ENCODE results near the gene AFAP1L1. TPM values are rescaled to one million over a fixed set of nuclear protein-coding genes. Genes with fewer than 3 reads are reported as not detected.

AFAP1L1 gene
- total and polyA plus RNA-seq, 9 of the 15 experiments (the other 6 are each of a cell fraction or from before 2014, with no cell fraction given): 0.01 to 0.12 (median 0.03) TPM; not detected in 4

DNA sequence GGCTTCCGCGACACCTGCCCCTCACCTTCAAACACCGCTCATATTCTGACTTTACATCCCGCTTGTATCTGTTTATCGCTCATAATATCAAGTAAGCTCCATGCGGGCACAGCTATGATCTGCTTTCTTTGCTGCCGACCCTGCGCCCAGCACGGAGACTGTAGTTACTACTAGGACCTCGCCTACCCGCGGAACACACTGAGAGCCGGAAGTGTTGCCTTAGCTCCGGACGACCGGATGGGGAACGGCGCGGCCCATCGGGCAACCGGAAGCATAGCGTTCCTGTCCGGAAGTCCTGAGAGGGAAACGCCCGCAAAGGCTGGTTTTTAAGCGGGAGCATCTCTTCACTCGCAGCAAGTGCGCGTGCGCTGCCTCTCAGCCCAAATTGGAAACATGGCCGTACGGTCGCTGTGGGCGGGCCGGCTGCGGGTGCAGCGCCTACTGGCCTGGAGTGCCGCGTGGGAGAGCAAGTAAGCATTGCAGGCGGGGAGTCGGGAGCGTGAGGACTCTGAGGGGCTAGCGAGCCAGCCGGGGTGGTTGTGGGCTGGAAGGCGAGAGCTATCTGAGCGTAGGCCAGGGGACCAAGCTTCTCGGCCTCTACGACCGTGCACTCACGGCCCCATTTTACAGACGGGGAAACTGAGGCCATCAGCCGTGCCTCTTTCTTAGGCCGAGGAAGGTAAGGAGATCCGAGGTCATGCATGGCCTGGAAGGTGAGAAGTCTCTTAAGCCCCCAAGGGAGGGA is 73.7 kb downstream of the AFAP1L1 start, which contains the start of gene GRPEL2 (continued):
- TF ChIP-seq, protein P1, sequence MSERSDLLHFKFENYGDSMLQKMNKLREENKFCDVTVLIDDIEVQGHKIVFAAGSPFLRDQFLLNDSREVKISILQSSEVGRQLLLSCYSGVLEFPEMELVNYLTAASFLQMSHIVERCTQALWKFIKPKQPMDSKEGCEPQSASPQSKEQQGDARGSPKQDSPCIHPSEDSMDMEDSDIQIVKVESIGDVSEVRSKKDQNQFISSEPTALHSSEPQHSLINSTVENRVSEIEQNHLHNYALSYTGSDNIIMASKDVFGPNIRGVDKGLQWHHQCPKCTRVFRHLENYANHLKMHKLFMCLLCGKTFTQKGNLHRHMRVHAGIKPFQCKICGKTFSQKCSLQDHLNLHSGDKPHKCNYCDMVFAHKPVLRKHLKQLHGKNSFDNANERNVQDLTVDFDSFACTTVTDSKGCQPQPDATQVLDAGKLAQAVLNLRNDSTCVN (CRISPR knock-in tag; IDR thresholded peaks at IDR 0.05): no peak
- TF ChIP-seq HSF4 (CRISPR knock-in tag; IDR thresholded peaks at IDR 0.05; ENCODE audit: borderline replicate concordance) (no peak), ZNF699 (CRISPR knock-in tag; IDR thresholded peaks at IDR 0.05; ENCODE audit: insufficient replicate concordance) (no peak), KHSRP (IDR thresholded peaks at IDR 0.05) (no peak), RBM22 (IDR thresholded peaks at IDR 0.05; ENCODE audit: low read depth, low read length, poor library complexity, severe bottlenecking) (peak; percentile 49), SNRNP70 (optimal IDR thresholded peaks at IDR 0.05; ENCODE audit: low read depth, low read length) (no peak), JUND (IDR thresholded peaks at IDR 0.05; ENCODE audit: borderline replicate concordance, low read depth, low read length) (peak; percentile 61), JUND (tag; IDR thresholded peaks at IDR 0.05; ENCODE audit: borderline replicate concordance, low read depth, low read length) (peak; percentile 13; the same call in 1 of the 3 replicates), TBP (optimal IDR thresholded peaks at IDR 0.05; ENCODE audit: low read depth, low read length) (peak; percentile 92), ZNF175 (CRISPR knock-in tag; IDR thresholded peaks at IDR 0.05; ENCODE audit: low read depth) (no peak), BCL6 (CRISPR knock-in tag; IDR thresholded peaks at IDR 0.05) (no peak), CBFB (CRISPR knock-in tag; IDR thresholded peaks at IDR 0.05) (0 out of 2 replicates have a peak, but pooled peaks have one; percentile 10), SRSF9 (IDR thresholded peaks at IDR 0.05; ENCODE audit: borderline replicate concordance, low read depth, low read length) (no peak), ZNF785 (CRISPR knock-in tag; IDR thresholded peaks at IDR 0.05) (no peak), TAF1 (IDR thresholded peaks at IDR 0.05; ENCODE audit: control insufficient read depth, extremely low read depth, insufficient read depth, low read length, severe bottlenecking) (peak; percentile 94), RAD21 (CRISPR knock-in tag; conservative IDR thresholded peaks at IDR 0.05 in 1 of 2, IDR thresholded peaks at IDR 0.05 in 1 of 2) (no peak), SIN3B (IDR thresholded peaks at IDR 0.05; ENCODE audit: low read depth) (peak; percentile 60), BRD9 (IDR thresholded peaks at IDR 0.05; ENCODE audit: low read depth, partially characterized antibody) (peak; percentile 21), SREBF1 (IDR thresholded peaks at IDR 0.05; ENCODE audit: borderline replicate concordance, low read depth, low read length) (0 out of 2 replicates have a peak, but pooled peaks have one; percentile 16), SMARCE1 (IDR thresholded peaks at IDR 0.05) (no peak), HMG20A (CRISPR knock-in tag; conservative IDR thresholded peaks at IDR 0.05) (no peak), NELFE (IDR thresholded peaks at IDR 0.05; ENCODE audit: insufficient read depth, insufficient read length) (no peak), ARID1B (IDR thresholded peaks at IDR 0.05) (peak; percentile 26; the same call in 1 of the 2 replicates)
- TF ChIP-seq, protein P2, sequence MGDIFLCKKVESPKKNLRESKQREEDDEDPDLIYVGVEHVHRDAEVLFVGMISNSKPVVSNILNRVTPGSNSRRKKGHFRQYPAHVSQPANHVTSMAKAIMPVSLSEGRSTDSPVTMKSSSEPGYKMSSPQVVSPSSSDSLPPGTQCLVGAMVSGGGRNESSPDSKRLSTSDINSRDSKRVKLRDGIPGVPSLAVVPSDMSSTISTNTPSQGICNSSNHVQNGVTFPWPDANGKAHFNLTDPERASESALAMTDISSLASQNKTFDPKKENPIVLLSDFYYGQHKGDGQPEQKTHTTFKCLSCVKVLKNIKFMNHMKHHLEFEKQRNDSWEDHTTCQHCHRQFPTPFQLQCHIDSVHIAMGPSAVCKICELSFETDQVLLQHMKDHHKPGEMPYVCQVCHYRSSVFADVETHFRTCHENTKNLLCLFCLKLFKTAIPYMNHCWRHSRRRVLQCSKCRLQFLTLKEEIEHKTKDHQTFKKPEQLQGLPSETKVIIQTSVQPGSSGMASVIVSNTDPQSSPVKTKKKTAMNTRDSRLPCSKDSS (IDR thresholded peaks at IDR 0.05; ENCODE audit: low read depth, partially characterized antibody): peak; percentile 42
- TF ChIP-seq, protein P3, sequence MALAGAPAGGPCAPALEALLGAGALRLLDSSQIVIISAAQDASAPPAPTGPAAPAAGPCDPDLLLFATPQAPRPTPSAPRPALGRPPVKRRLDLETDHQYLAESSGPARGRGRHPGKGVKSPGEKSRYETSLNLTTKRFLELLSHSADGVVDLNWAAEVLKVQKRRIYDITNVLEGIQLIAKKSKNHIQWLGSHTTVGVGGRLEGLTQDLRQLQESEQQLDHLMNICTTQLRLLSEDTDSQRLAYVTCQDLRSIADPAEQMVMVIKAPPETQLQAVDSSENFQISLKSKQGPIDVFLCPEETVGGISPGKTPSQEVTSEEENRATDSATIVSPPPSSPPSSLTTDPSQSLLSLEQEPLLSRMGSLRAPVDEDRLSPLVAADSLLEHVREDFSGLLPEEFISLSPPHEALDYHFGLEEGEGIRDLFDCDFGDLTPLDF (CRISPR knock-in tag; IDR thresholded peaks at IDR 0.05): peak; percentile 64; the same call in 1 of the 2 replicates

Data from K562 (cell line).